SK-N-SH (cell line): ENCODE results near the gene HLA-DPA1. TPM values are rescaled to one million over a fixed set of nuclear protein-coding genes. Genes with fewer than 3 reads are reported as not detected.

ENCODE experiments used
- CTCF ChIA-PET: fragments of 300-600, 350-600 bp; formaldehyde crosslinking; extraction: SDS; loops from one replicate; lab custom pipeline; 2021; lab: Yijun Ruan, JAX
- POLR2A ChIA-PET: fragments of 350-600 bp; sonication (Branson Sonifier 250); formaldehyde crosslinking; extraction: SDS; loops from one replicate; lab custom pipeline; 2020; ENCODE audit warnings: antibody characterized with exemption, inconsistent platforms; lab: Yijun Ruan, JAX
- DNase-seq: peaks from one replicate; pipeline ENCODE4 v3.0.0; 2012
- H2AFZ ChIP-seq: fragments of 200-600 bp; sonication (generic); 2 replicates; pipeline ENCODE4 v1.8.1; 2016; ENCODE audit warnings: antibody characterized with exemption, mild to moderate bottlenecking, low read depth
- H3F3A ChIP-seq: fragments of 200-600 bp; sonication (generic); replicated peaks from 2 replicates; pipeline ENCODE3; 2016; ENCODE audit warnings: antibody characterized with exemption, mild to moderate bottlenecking; ENCODE audit not compliant: insufficient read depth
- H3K27ac ChIP-seq, 2 experiments: fragments of 200-500 bp in 1 of 2; fragments of 200-600 bp in 1 of 2; sonication (Bioruptor generic) in 1 of 2; sonication (generic), shearing (Covaris generic) in 1 of 2; 2 replicates each; pipeline versions ENCODE4 v1.5.1 to v1.6.1; 2014 to 2016; ENCODE audit warnings: low read depth in 2 of 2, inconsistent platforms in 1 of 2, low read length in 1 of 2, mild to moderate bottlenecking in 1 of 2, mixed read lengths in 1 of 2
- H3K27me3 ChIP-seq: fragments of 200-600 bp; sonication (generic), shearing (Covaris generic); 2 replicates; pipeline ENCODE4 v1.6.1; 2016; ENCODE audit warnings: mixed run types; ENCODE audit not compliant: insufficient read depth
- H3K36me3 ChIP-seq, 2 experiments: fragments of 200-500 bp in 1 of 2; fragments of 200-600 bp in 1 of 2; sonication (Bioruptor generic) in 1 of 2; sonication (generic) in 1 of 2; replicated peaks in 1 of 2; 2 replicates each; pipeline versions ENCODE3 to v1.5.1; 2014 to 2016; ENCODE audit warnings: low read length in 1 of 2, mild to moderate bottlenecking in 1 of 2; ENCODE audit not compliant: insufficient read depth in 2 of 2, control insufficient read depth in 1 of 2
- H3K4me1 ChIP-seq, 2 experiments: fragments of 200-500 bp in 1 of 2; fragments of 200-600 bp in 1 of 2; sonication (Bioruptor generic) in 1 of 2; sonication (generic), shearing (Covaris generic) in 1 of 2; 2 replicates each; pipeline versions ENCODE4 v1.5.1 to v1.6.1; 2014 to 2016; ENCODE audit warnings: low read depth in 1 of 2, low read length in 1 of 2, mixed run types in 1 of 2; ENCODE audit not compliant: insufficient read depth in 2 of 2, control insufficient read depth in 1 of 2
- H3K4me2 ChIP-seq: fragments of 200-600 bp; sonication (generic), shearing (Covaris generic); 2 replicates; pipeline ENCODE4 v1.6.1; 2017; ENCODE audit warnings: mixed run types
- H3K4me3 ChIP-seq, 2 experiments: fragments of 200-500 bp in 1 of 2; fragments of 200-600 bp in 1 of 2; sonication (Bioruptor generic) in 1 of 2; sonication (generic), shearing (Covaris generic) in 1 of 2; 2 replicates each; pipeline versions ENCODE4 v1.5.1 to v1.8.1; 2014 to 2016; ENCODE audit warnings: low read depth in 2 of 2, inconsistent platforms in 1 of 2, low read length in 1 of 2, mild to moderate bottlenecking in 1 of 2, mixed read lengths in 1 of 2, moderate library complexity in 1 of 2
- H3K79me2 ChIP-seq: fragments of 200-600 bp; sonication (generic); 2 replicates; pipeline ENCODE4 v1.8.1; 2017; ENCODE audit warnings: mild to moderate bottlenecking; ENCODE audit not compliant: insufficient read depth
- H3K9ac ChIP-seq: fragments of 200-600 bp; sonication (generic); 2 replicates; pipeline ENCODE4 v1.6.1; 2017; ENCODE audit warnings: mixed run types
- H3K9me2 ChIP-seq: fragments of 200-600 bp; sonication (generic); 2 replicates; pipeline ENCODE4 v1.6.1; 2017; ENCODE audit warnings: mixed run types
- H3K9me3 ChIP-seq: fragments of 200-600 bp; sonication (generic); 2 replicates; pipeline ENCODE4 v1.6.1; 2017; ENCODE audit warnings: mixed run types, mild to moderate bottlenecking, moderate library complexity
- H4K20me1 ChIP-seq: fragments of 200-600 bp; sonication (generic); 2 replicates; pipeline ENCODE4 v1.6.1; 2017; ENCODE audit warnings: mild to moderate bottlenecking, mixed run types; ENCODE audit not compliant: insufficient read depth
- CTCF ChIP-seq: fragments of 200-600 bp; sonication (generic); IDR thresholded peaks from 2 replicates; pipeline ENCODE4 v1.6.1; 2017; ENCODE audit warnings: antibody characterized with exemption, mild to moderate bottlenecking, moderate library complexity
- EP300 ChIP-seq, 2 experiments: IDR thresholded peaks; 2 replicates each; pipeline versions ENCODE4 v1.4.0 to v1.6.1; 2012; ENCODE audit warnings: borderline replicate concordance in 1 of 2, low read depth in 1 of 2, low read length in 1 of 2
- FOSL2 ChIP-seq: IDR thresholded peaks from 2 replicates; pipeline ENCODE4 v1.4.0; 2012; ENCODE audit warnings: low read depth, mild to moderate bottlenecking, moderate library complexity, borderline replicate concordance
- IRF3 ChIP-seq: fragments of 150-350 bp; IDR thresholded peaks from 2 replicates; pipeline ENCODE4 v1.6.1; 2016; ENCODE audit warnings: mild to moderate bottlenecking, low read depth, low read length
- MAX ChIP-seq: IDR thresholded peaks from 2 replicates; pipeline ENCODE4 v1.4.0; 2012; ENCODE audit warnings: low read depth
- REST ChIP-seq: IDR thresholded peaks from 2 replicates; pipeline ENCODE4 v1.6.1; 2012; ENCODE audit warnings: mild to moderate bottlenecking, low read depth, low read length, moderate library complexity
- SMC3 ChIP-seq: IDR thresholded peaks from 2 replicates; pipeline ENCODE4 v1.6.1; 2012; ENCODE audit warnings: low read depth, low read length, improper control_type of control experiment
- TAF1 ChIP-seq: IDR thresholded peaks from 2 replicates; pipeline ENCODE4 v1.6.1; 2012; ENCODE audit warnings: low read depth, mild to moderate bottlenecking, low read length, moderate library complexity, borderline replicate concordance
- USF2 ChIP-seq: fragments of 150-350 bp; IDR thresholded peaks from 2 replicates; pipeline ENCODE4 v1.6.1; 2017; ENCODE audit warnings: antibody characterized with exemption, low read length, low read depth, borderline replicate concordance
- YY1 ChIP-seq: IDR thresholded peaks from 2 replicates; pipeline ENCODE4 v1.4.0; 2012; ENCODE audit warnings: low read depth, mild to moderate bottlenecking
- WGBS: methylation state at CpG from one replicate; pipeline ENCODE4 v1.1.6; 2017; ENCODE audit warnings: low lambda C conversion rate; 5-methylcytosine and 5-hydroxymethylcytosine counted together
- polyA plus RNA-seq, 3 experiments: library from polyadenylated mRNA; depleted of rRNA; stranded (reverse); fragments of >200 nt; gene quantifications; 2 replicates each; pipeline ENCODE4 v1.2.3, GENCODE V29; 2012

Gene HLA-DPA1
- polyA plus RNA-seq, 1 of the 3 experiments (the other 2 are of a cell fraction): 1.9 TPM

GRCh38 chr6:33030245-33030644, 43.2 kb downstream of the HLA-DPA1 start:
- Histone ChIP-seq H3K9ac (no peak overlapping the region), H3K27ac (no peak overlapping the region), H3K4me1 (no peaks in the 10 kb centered on the region), H3K36me3 (no peaks in the 10 kb centered on the region), H3K9me3 (no peaks in the 10 kb centered on the region), H3F3A (no peaks in the 10 kb centered on the region), H3K4me3 (no peak overlapping the region), H2AFZ (no peak overlapping the region), H3K79me2 (no peaks in the 10 kb centered on the region), H3K9me2 (no peaks in the 10 kb centered on the region; the same call in 1 of the 2 replicates), H4K20me1 (no peaks in the 10 kb centered on the region), H3K27me3 (peaks cover 31% of the 10 kb centered on the region; the same call in 1 of the 2 replicates), H3K4me2 (no peak overlapping the region)
- 0% methylated on average over 3 of the region's 3 CpGs for WGBS
- POLR2A ChIA-PET: no interaction called here
- TF ChIP-seq CTCF (no peak), SMC3 (no peak), EP300 (IDR thresholded peaks at IDR 0.05; ENCODE audit: borderline replicate concordance in 1 of 2, low read depth in 1 of 2, low read length in 1 of 2) (no peak), YY1 (no peak), REST (no peak), IRF3 (no peak), MAX (no peak), USF2 (no peak), FOSL2 (no peak), TAF1 (no peak)
- no peak for DNase-seq
- CTCF ChIA-PET: no interaction called here
